ENCODE results near the gene WDR4. TPM values are rescaled to one million over a fixed set of nuclear protein-coding genes. Genes with fewer than 3 reads are reported as not detected.
"Not testable (repeated sequence)": the region's sequence is repeated elsewhere in the genome, so short reads cannot be mapped to it uniquely, and the experiment has no call there.

WDR4 gene, protein sequence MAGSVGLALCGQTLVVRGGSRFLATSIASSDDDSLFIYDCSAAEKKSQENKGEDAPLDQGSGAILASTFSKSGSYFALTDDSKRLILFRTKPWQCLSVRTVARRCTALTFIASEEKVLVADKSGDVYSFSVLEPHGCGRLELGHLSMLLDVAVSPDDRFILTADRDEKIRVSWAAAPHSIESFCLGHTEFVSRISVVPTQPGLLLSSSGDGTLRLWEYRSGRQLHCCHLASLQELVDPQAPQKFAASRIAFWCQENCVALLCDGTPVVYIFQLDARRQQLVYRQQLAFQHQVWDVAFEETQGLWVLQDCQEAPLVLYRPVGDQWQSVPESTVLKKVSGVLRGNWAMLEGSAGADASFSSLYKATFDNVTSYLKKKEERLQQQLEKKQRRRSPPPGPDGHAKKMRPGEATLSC
- 15.3 and 24.9 TPM in 2 replicates for total RNA-seq (2014; rRNA removed; shearing (Covaris generic); ENCODE audit: low replicate concordance)

DNA sequence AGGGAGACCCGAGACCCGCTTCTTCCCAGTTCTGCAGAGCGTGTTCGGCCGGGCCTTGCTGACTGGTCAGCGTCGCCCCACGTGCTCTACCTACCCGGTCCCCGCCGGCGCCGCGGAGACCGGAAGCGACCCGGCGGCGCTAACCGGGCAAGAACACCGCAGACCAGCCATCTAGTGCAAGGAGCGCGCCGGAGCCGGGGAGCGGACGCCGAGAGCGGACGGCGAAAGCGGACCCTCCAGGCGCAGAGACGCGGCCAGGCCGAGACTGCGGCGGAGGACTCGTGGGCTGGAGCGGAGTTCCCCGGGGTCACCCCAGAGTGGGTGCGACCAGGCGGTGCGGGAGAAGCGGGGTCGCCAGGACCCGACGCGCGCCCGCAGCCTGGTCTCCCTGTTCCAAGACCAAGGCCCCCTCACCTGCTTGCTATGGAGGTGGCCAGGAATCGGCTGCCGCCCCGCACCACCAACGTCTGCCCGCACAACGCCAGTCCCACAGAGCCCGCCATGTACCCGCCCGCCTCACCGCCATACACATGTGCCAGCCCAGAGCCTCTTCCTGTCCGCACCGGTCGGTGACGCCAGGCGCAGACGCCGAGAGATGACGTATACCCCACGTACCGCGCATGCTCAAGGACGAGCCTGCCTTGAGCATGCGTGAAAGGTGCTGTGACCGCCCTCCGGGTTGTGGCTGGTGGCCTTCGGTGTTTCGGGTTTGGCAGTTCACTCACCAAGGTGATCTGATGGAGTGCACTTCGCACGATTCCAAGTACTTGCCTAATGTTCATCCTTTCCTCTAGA is at the start of gene WDR4:
Gene WDR4, minus strand, starts transcription at position 547 of the 795 bp plus-strand sequence. Its CDS starts 44 bp downstream, at position 503.
- peak within 1 kb of the TSS; percentile 56; the same call in 1 of the 2 replicates for H2AFZ ChIP-seq (ENCODE audit: low read length)
- DNase-seq: peak; percentile 99
- no peaks in the 10 kb centered on the region for H3K27me3 ChIP-seq (ENCODE audit: low read length)
- peak within 1 kb of the TSS; percentile 92 for H3K4me2 ChIP-seq (ENCODE audit: low read depth, low read length, poor library complexity, severe bottlenecking)
- no peaks in the 10 kb centered on the region for H3K9me2 ChIP-seq (replicated peaks; ENCODE audit: insufficient read depth, low read length)
- H3K4me3 ChIP-seq (ENCODE audit: low read length): peak within 1 kb of the TSS; percentile 90
- H3K79me2 ChIP-seq (ENCODE audit: low read length): peaks cover 52% of the 10 kb centered on the region
- peaks cover 3% of the 10 kb centered on the region; the same call in 1 of the 2 replicates for H3K36me3 ChIP-seq (ENCODE audit: insufficient read depth, low read length)
- H3K27ac ChIP-seq (ENCODE audit: low read length): peak within 1 kb of the TSS; percentile 68
- H3K9me3 ChIP-seq (ENCODE audit: low read length): no peaks in the 10 kb centered on the region
- peak within 1 kb of the TSS; percentile 94 for H3K9ac ChIP-seq (ENCODE audit: low read length)
- peaks cover 11% of the 10 kb centered on the region; the same call in 1 of the 2 replicates for H4K20me1 ChIP-seq (ENCODE audit: insufficient read depth, low read depth, low read length)
- peaks cover 19% of the 10 kb centered on the region for H3K4me1 ChIP-seq (ENCODE audit: low read length)

- not testable (repeated sequence) for H3K36me3 ChIP-seq (ENCODE audit: insufficient read depth, low read length); H3K9me3 ChIP-seq (ENCODE audit: low read length); H3K79me2 ChIP-seq (ENCODE audit: low read length); H3K4me2 ChIP-seq (ENCODE audit: low read depth, low read length, poor library complexity, severe bottlenecking); H3K9me2 ChIP-seq (replicated peaks; ENCODE audit: insufficient read depth, low read length); H3K9ac ChIP-seq (ENCODE audit: low read length); H3K4me3 ChIP-seq (ENCODE audit: low read length); H2AFZ ChIP-seq (ENCODE audit: low read length); H4K20me1 ChIP-seq (ENCODE audit: insufficient read depth, low read depth, low read length); DNase-seq; H3K27ac ChIP-seq (ENCODE audit: low read length); H3K27me3 ChIP-seq (ENCODE audit: low read length)
- H3K4me1 ChIP-seq (ENCODE audit: low read length): peaks cover 18% of the 10 kb centered on the region
These were observed 48.3 kb upstream of the WDR4 start for GRCh38 chr21:42927474-42928200.

DNA sequence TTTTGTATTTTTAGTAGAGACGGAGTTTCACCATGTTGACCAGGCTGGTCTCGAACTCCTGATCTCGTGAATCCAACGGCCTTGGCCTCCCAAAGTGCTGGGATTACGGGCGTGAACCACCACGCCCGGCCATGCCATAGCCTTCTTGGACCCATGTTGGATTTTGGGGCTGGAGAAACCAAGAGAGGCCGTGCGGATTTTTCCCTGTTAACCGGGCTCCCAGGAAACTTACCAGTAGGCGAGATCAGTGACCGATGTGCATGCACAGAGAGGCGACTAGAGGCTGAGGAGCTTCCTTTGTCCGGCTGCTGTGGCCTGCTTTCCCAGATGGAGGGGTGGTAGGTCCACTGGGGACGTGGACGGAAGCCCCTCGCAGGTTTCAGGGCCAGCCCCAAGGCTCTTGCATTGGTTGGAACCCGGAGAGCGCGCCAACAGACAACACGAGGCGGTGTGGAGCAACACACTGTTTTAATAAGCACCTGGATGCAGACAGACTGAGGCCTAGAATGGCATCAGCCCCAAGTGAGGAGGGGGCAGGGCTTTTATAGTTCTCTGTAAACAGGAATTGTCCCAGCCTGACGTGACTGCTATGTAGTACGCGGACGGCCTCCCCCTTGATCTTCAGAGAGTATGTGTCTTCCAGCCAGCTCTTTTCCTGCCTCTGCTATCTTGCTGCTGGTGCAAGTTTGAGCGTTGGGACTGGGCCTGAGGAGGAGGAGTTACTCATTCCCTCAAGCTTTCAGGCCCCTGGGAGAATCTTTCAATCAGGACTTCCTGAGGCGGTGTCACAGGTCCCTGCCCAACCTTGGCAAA is 46.0 kb upstream of the WDR4 start, which contains the start of gene ERVH48-1:
Gene ERVH48-1, minus strand, starts transcription at position 517 of the 813 bp plus-strand sequence. CDS start 6,624 bp downstream, outside the sequence.
- no peaks in the 10 kb centered on the region for H3K79me2 ChIP-seq (ENCODE audit: low read length)
- H3K9me2 ChIP-seq (replicated peaks; ENCODE audit: insufficient read depth, low read length): no peaks in the 10 kb centered on the region
- H3K27me3 ChIP-seq (ENCODE audit: low read length): no peaks in the 10 kb centered on the region
- H3K9ac ChIP-seq (ENCODE audit: low read length): peak within 1 kb of the TSS; percentile 56; the same call in 1 of the 2 replicates
- H3K4me1 ChIP-seq (ENCODE audit: low read length): peaks cover 14% of the 10 kb centered on the region
- no peak within 1 kb of the TSS for H2AFZ ChIP-seq (ENCODE audit: low read length)
- H4K20me1 ChIP-seq (ENCODE audit: insufficient read depth, low read depth, low read length): no peaks in the 10 kb centered on the region
- no peaks in the 10 kb centered on the region for H3K9me3 ChIP-seq (ENCODE audit: low read length)
- no peaks in the 10 kb centered on the region for H3K36me3 ChIP-seq (ENCODE audit: insufficient read depth, low read length)
- DNase-seq: no peak
- H3K4me2 ChIP-seq (ENCODE audit: low read depth, low read length, poor library complexity, severe bottlenecking): peak within 1 kb of the TSS; percentile 48
- H3K27ac ChIP-seq (ENCODE audit: low read length): no peak within 1 kb of the TSS
- H3K4me3 ChIP-seq (ENCODE audit: low read length): no peak within 1 kb of the TSS

DNA sequence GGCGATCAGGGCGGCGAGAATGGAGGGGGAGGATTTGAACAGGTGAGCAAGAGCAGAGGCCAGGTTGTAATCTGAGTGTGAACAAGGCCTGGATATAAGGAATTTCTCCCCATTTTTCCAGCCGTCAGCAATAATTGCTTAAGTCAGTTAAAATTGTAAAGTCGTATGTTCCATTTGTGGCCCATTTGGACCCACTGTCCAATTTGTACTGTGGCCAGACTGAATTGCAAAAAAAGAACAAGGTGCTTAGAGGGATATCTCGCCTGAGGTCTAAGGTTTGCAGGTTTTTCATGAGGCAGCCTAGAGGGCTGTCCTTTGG is 45.1 kb upstream of the WDR4 start:
- Histone ChIP-seq H3K9ac (ENCODE audit: low read length) (peak overlapping the region; percentile 56), H2AFZ (ENCODE audit: low read length) (peak overlapping the region; percentile 78)

GRCh38 chr21:42923553-42924432 is 44.5 kb upstream of the WDR4 start:
- Histone ChIP-seq H2AFZ (ENCODE audit: low read length) (peak overlapping the region; percentile 90), H3K27ac (ENCODE audit: low read length) (no peak overlapping the region), H4K20me1 (ENCODE audit: insufficient read depth, low read depth, low read length) (no peaks in the 10 kb centered on the region), H3K36me3 (ENCODE audit: insufficient read depth, low read length) (no peaks in the 10 kb centered on the region), H3K9ac (ENCODE audit: low read length) (peak overlapping the region; percentile 56), H3K4me1 (ENCODE audit: low read length) (peaks cover 14% of the 10 kb centered on the region), H3K4me2 (ENCODE audit: low read depth, low read length, poor library complexity, severe bottlenecking) (peak overlapping the region; percentile 48), H3K4me3 (ENCODE audit: low read length) (peak overlapping the region; percentile 19; the same call in 1 of the 2 replicates), H3K9me2 (replicated peaks; ENCODE audit: insufficient read depth, low read length) (no peaks in the 10 kb centered on the region), H3K79me2 (ENCODE audit: low read length) (no peaks in the 10 kb centered on the region), H3K9me3 (ENCODE audit: low read length) (no peaks in the 10 kb centered on the region), H3K27me3 (ENCODE audit: low read length) (no peaks in the 10 kb centered on the region)
- peak; percentile 97 for DNase-seq

More for the DNA sequence above, 45.1 kb upstream of the WDR4 start:
- H3K4me1 ChIP-seq (ENCODE audit: low read length): peaks cover 14% of the 10 kb centered on the region
- no peaks in the 10 kb centered on the region for H4K20me1 ChIP-seq (ENCODE audit: insufficient read depth, low read depth, low read length)
- H3K79me2 ChIP-seq (ENCODE audit: low read length): no peaks in the 10 kb centered on the region
- peak overlapping the region; percentile 19; the same call in 1 of the 2 replicates for H3K4me3 ChIP-seq (ENCODE audit: low read length)
- H3K9me3 ChIP-seq (ENCODE audit: low read length): no peaks in the 10 kb centered on the region
- no peaks in the 10 kb centered on the region for H3K27me3 ChIP-seq (ENCODE audit: low read length)
- DNase-seq: no peak
- H3K9me2 ChIP-seq (replicated peaks; ENCODE audit: insufficient read depth, low read length): no peaks in the 10 kb centered on the region
- H3K36me3 ChIP-seq (ENCODE audit: insufficient read depth, low read length): no peaks in the 10 kb centered on the region
- no peak overlapping the region for H3K27ac ChIP-seq (ENCODE audit: low read length)
- peak overlapping the region; percentile 48 for H3K4me2 ChIP-seq (ENCODE audit: low read depth, low read length, poor library complexity, severe bottlenecking)

DNA sequence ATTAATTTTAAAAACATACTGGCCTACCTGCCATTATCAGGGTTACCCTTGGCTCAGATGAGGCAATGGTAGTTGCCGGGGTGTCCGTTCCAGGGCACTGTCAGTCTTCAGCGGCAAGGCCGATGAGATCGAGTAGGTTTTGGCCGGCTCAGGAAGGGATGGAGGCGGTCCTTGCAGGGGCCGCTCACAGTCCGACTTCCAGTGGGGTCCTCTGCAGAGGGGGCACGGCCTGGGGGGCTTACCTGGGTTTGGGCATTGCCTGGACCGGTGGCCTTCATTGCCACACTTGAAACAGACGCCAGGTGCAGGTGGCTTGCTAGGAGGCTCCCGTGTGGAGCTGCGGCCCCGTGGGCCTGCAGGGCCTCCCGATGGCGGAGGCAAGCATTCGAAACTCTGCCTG is 43.6 kb upstream of the WDR4 start:
- Histone ChIP-seq H3K36me3 (ENCODE audit: insufficient read depth, low read length) (no peaks in the 10 kb centered on the region), H2AFZ (ENCODE audit: low read length) (peak overlapping the region; percentile 90; the same call in 1 of the 2 replicates), H3K4me1 (ENCODE audit: low read length) (peaks cover 14% of the 10 kb centered on the region), H3K79me2 (ENCODE audit: low read length) (no peaks in the 10 kb centered on the region), H3K4me3 (ENCODE audit: low read length) (no peak overlapping the region), H3K27ac (ENCODE audit: low read length) (no peak overlapping the region), H4K20me1 (ENCODE audit: insufficient read depth, low read depth, low read length) (no peaks in the 10 kb centered on the region), H3K9me3 (ENCODE audit: low read length) (no peaks in the 10 kb centered on the region), H3K9ac (ENCODE audit: low read length) (no peak overlapping the region), H3K9me2 (replicated peaks; ENCODE audit: insufficient read depth, low read length) (no peaks in the 10 kb centered on the region), H3K27me3 (ENCODE audit: low read length) (no peaks in the 10 kb centered on the region), H3K4me2 (ENCODE audit: low read depth, low read length, poor library complexity, severe bottlenecking) (no peak overlapping the region)
- no peak for DNase-seq

- H3K36me3 ChIP-seq (ENCODE audit: insufficient read depth, low read length): no peaks in the 10 kb centered on the region
- no peak overlapping the region for H3K9ac ChIP-seq (ENCODE audit: low read length)
- no peak overlapping the region for H3K4me3 ChIP-seq (ENCODE audit: low read length)
These were observed 42.6 kb upstream of the WDR4 start for GRCh38 chr21:42921927-42922326.

More at GRCh38 chr21:42921927-42922326, 42.6 kb upstream of the WDR4 start:
- no peak for DNase-seq
- H3K27me3 ChIP-seq (ENCODE audit: low read length): no peaks in the 10 kb centered on the region
- H3K9me3 ChIP-seq (ENCODE audit: low read length): no peaks in the 10 kb centered on the region
- no peak overlapping the region for H3K27ac ChIP-seq (ENCODE audit: low read length)
- no peak overlapping the region for H2AFZ ChIP-seq (ENCODE audit: low read length)
- no peaks in the 10 kb centered on the region for H3K79me2 ChIP-seq (ENCODE audit: low read length)
- H3K4me2 ChIP-seq (ENCODE audit: low read depth, low read length, poor library complexity, severe bottlenecking): no peak overlapping the region
- peaks cover 14% of the 10 kb centered on the region for H3K4me1 ChIP-seq (ENCODE audit: low read length)
- no peaks in the 10 kb centered on the region for H3K9me2 ChIP-seq (replicated peaks; ENCODE audit: insufficient read depth, low read length)
- no peaks in the 10 kb centered on the region for H4K20me1 ChIP-seq (ENCODE audit: insufficient read depth, low read depth, low read length)
